ENCODE data around the gene BACH2. TPM values are rescaled to one million over a fixed set of nuclear protein-coding genes. Genes with fewer than 3 reads are reported as not detected.

The BACH2 gene
- total and polyA plus RNA-seq, 2 of the 8 experiments (the other 6 are each of a cell fraction or from before 2014, with no cell fraction given): 1.9 to 5.9 TPM

DNA sequence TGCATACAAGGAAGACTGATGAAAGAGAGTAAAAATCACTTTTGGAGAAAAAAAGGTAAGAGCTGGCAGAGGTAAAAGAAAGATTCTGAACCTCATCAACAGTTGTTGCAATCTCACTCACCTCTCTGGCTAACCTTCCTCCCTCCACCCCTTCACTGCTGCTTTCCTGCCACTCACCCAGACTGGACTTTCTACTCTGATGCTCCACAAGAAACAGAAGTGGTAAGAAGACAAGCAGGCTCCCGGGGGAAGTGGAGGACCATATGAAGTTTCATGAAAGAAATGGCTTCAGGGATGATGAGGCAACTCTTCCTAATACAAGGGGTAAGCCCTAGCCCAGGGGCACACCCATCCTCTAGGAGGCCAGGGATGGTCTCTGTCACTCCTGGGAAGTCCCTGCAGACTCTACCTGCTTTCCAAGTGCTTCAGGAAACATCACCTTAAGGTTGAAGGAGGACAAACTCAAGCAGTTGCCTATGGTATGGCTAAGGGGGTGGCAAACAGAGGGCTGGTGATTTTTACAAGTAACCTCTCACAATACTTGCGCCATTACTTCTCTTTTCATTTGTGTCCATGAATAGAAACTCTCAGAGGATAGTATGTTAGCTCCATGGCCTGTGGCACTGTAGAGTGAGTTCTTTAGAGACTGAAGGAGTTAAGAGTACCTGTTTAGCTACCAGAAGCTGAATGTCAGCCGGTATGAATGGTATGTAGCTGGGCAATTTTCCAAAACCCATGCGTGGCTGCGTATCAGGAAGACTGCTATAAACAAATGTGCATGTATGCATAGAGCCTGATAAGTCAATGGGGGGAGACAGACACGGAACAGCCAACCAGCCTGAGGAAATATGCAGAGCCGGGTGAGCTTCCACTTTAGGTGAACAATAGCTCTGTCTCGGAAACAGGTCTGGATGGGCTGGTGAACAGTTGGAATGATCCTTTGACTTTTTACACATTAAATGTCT, 112.0 kb downstream of the BACH2 start:
- Histone ChIP-seq H4K5ac (ENCODE audit: insufficient read length, low read depth, low read length) (no peak overlapping the region), H3K4me1 (replicated peaks in 1 of 4; ENCODE audit: control insufficient read depth in 3 of 4, insufficient read depth in 4 of 4, low read length in 3 of 4) (peaks cover 0 to 4% (median 1%) of the 10 kb centered on the region in 4 experiments; a peak in 3 of 7 replicates), H2AK5ac (ENCODE audit: low read depth, low read length) (no peak overlapping the region), H3K56ac (replicated peaks; ENCODE audit: insufficient read length, low read depth, low read length) (no peak overlapping the region), H4K91ac (replicated peaks; ENCODE audit: insufficient read length, low read length) (no peak overlapping the region), H3K79me1 (ENCODE audit: low read depth, low read length) (no peaks in the 10 kb centered on the region), H3K4me2 (ENCODE audit: insufficient read depth in 1 of 2, low read depth in 2 of 2, low read length in 2 of 2) (no peak overlapping the region), H3K23ac (ENCODE audit: insufficient read length) (no peak overlapping the region), H3K23me2 (ENCODE audit: low read depth, low read length) (no peaks in the 10 kb centered on the region), H2BK5ac (ENCODE audit: low read depth, low read length) (no peak overlapping the region), H3K14ac (ENCODE audit: insufficient read length) (no peak overlapping the region), H4K8ac (ENCODE audit: extremely low read depth, insufficient read depth, low read length) (no peak overlapping the region), H3K79me2 (ENCODE audit: control insufficient read depth in 1 of 2, insufficient read depth in 2 of 2, low read length in 2 of 2) (no peaks in the 10 kb centered on the region), H3K4ac (replicated peaks; ENCODE audit: insufficient read length, low read depth, low read length) (no peak overlapping the region), H2BK20ac (ENCODE audit: low read length) (no peak overlapping the region), H2BK12ac (ENCODE audit: low read depth, low read length) (no peak overlapping the region), H4K20me1 (replicated peaks in 1 of 2; ENCODE audit: control insufficient read depth in 1 of 2, insufficient read depth in 2 of 2, low read length in 2 of 2) (no peaks in the 10 kb centered on the region), H3K4me3 (ENCODE audit: extremely low read depth in 1 of 4, insufficient read depth in 2 of 4, low read depth in 3 of 4, low read length in 4 of 4) (no peak overlapping the region), H3K36me3 (ENCODE audit: control insufficient read depth in 2 of 4, insufficient read depth in 4 of 4, low read length in 3 of 4) (no peaks in the 10 kb centered on the region), H3K27me3 (replicated peaks in 1 of 4; ENCODE audit: control insufficient read depth in 3 of 4, extremely low read depth in 1 of 4, insufficient read depth in 3 of 4, low read length in 3 of 4) (no peaks in the 10 kb centered on the region; a peak in 1 of 7 replicates), H3K9ac (replicated peaks in 1 of 4; ENCODE audit: extremely low read depth in 1 of 4, low read depth in 3 of 4, low read length in 3 of 4) (no peak overlapping the region), H3K18ac (ENCODE audit: extremely low read depth, low read length) (no peak overlapping the region), H2BK120ac (replicated peaks; ENCODE audit: low read depth, low read length) (no peak overlapping the region), H2BK15ac (ENCODE audit: low read length) (no peak overlapping the region), H3K27ac (ENCODE audit: low read depth, low read length) (no peak overlapping the region), H3K9me3 (ENCODE audit: insufficient read depth in 2 of 2, low read depth in 1 of 2, low read length in 1 of 2) (peaks cover 0 to 3% of the 10 kb centered on the region in 2 experiments; a peak in 1 of 4 replicates), H2AFZ (ENCODE audit: low read length) (no peak overlapping the region)
- CTCF ChIA-PET (ENCODE audit: partially characterized antibody): interaction anchor here (1.0 to 1.5 kb wide), 4 partner anchors 10 to 244 kb away, joined by 3 to 7 read pairs (median 4); no protein-coding TSS in a partner anchor
- DNase-seq (ENCODE audit: low read depth in 1 of 2, low spot score in 2 of 2) (no peak), FAIRE-seq (no peak)
- POLR2A ChIA-PET (ENCODE audit: partially characterized antibody): no interaction called here
- 84% methylated on average over 8 of the region's 8 CpGs; no CpG with 5 or more reads in 1 of the 2 experiments for WGBS, 2 experiments (ENCODE audit: extremely low coverage in 1 of 2, insufficient coverage in 1 of 2, insufficient read length in 1 of 2, insufficient replicate concordance in 2 of 2, low coverage in 1 of 2, low lambda C conversion rate in 2 of 2, missing lambda C conversion rate in 1 of 2)
- TF ChIP-seq TAF7 (optimal IDR thresholded peaks at IDR 0.05; ENCODE audit: borderline replicate concordance, low read depth, low read length) (no peak), CREB1 (IDR thresholded peaks at IDR 0.05) (no peak), EP300 (IDR thresholded peaks at IDR 0.05; ENCODE audit: borderline replicate concordance in 1 of 2, low read depth in 2 of 2, low read length in 2 of 2) (no peak), ZNF274 (IDR thresholded peaks at IDR 0.05; ENCODE audit: borderline replicate concordance, extremely low read depth, low read length) (no peak), CHD2 (IDR thresholded peaks at IDR 0.05; ENCODE audit: low read length) (no peak), SP2 (IDR thresholded peaks at IDR 0.05; ENCODE audit: low read length) (no peak), NANOG (IDR thresholded peaks at IDR 0.05; ENCODE audit: insufficient read depth, low read depth, low read length, poor library complexity, severe bottlenecking) (no peak), JUN (IDR thresholded peaks at IDR 0.05; ENCODE audit: low read depth, low read length) (no peak), MAFK (IDR thresholded peaks at IDR 0.05; ENCODE audit: low read depth, low read length) (no peak), JUND (IDR thresholded peaks at IDR 0.05; ENCODE audit: low read length) (no peak), BACH1 (IDR thresholded peaks at IDR 0.05; ENCODE audit: low read length) (no peak)
- TF ChIP-seq, protein P1, sequence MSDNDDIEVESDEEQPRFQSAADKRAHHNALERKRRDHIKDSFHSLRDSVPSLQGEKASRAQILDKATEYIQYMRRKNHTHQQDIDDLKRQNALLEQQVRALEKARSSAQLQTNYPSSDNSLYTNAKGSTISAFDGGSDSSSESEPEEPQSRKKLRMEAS (IDR thresholded peaks at IDR 0.05): no peak
